Neural cell (in vitro differentiated cells): ENCODE data around the gene PCDH9. TPM values are rescaled to one million over a fixed set of nuclear protein-coding genes. Genes with fewer than 3 reads are reported as not detected.

ENCODE experiments used
- H2AFZ ChIP-seq: fragments of 200-600, 300-800 bp; sonication (generic), shearing (Covaris generic); 2 replicates; pipeline ENCODE4 v1.6.0; 2014; ENCODE audit warnings: low read depth, mild to moderate bottlenecking, antibody characterized with exemption, low read length, moderate library complexity
- H3F3A ChIP-seq: fragments of 200-600 bp; shearing (Covaris generic); 2 replicates; pipeline ENCODE4 v1.6.1; 2016; ENCODE audit warnings: mild to moderate bottlenecking, moderate library complexity, mixed read lengths, antibody characterized with exemption, low read length; ENCODE audit not compliant: insufficient read depth, poor library complexity, severe bottlenecking
- H3K27ac ChIP-seq: fragments of 200-600, 300-800 bp; sonication (generic), shearing (Covaris generic); 2 replicates; pipeline ENCODE4 v1.5.1; 2014; ENCODE audit warnings: mild to moderate bottlenecking, low read length, moderate library complexity
- H3K27me3 ChIP-seq: fragments of 300-800, 200-600 bp; sonication (generic), shearing (Covaris generic); 2 replicates; pipeline ENCODE4 v1.6.0; 2014; ENCODE audit warnings: mild to moderate bottlenecking, low read depth, low read length, moderate library complexity; ENCODE audit not compliant: insufficient read depth
- H3K36me3 ChIP-seq: fragments of 300-800, 200-600 bp; sonication (generic), shearing (Covaris generic); 2 replicates; pipeline ENCODE4 v1.5.1; 2014; ENCODE audit warnings: mild to moderate bottlenecking, antibody characterized with exemption, low read length, moderate library complexity; ENCODE audit not compliant: insufficient read depth
- H3K4me2 ChIP-seq: fragments of 300-800, 200-600 bp; sonication (generic), shearing (Covaris generic); 2 replicates; pipeline ENCODE4 v1.6.0; 2014; ENCODE audit warnings: mild to moderate bottlenecking, low read length
- H3K4me3 ChIP-seq: fragments of 300-800, 200-600 bp; sonication (generic), shearing (Covaris generic); 2 replicates; pipeline ENCODE4 v1.5.1; 2014; ENCODE audit warnings: mild to moderate bottlenecking, low read length, moderate library complexity
- H3K79me2 ChIP-seq: fragments of 200-600 bp; shearing (Covaris generic); replicated peaks from 2 replicates; pipeline ENCODE4 v1.6.0; 2014; ENCODE audit warnings: mild to moderate bottlenecking, low read length, moderate library complexity; ENCODE audit not compliant: insufficient read depth
- H3K9ac ChIP-seq: fragments of 300-800, 200-600 bp; sonication (generic), shearing (Covaris generic); 2 replicates; pipeline ENCODE4 v1.6.1; 2016; ENCODE audit warnings: mild to moderate bottlenecking, low read length, mixed read lengths
- H3K9me2 ChIP-seq: fragments of 200-600 bp; shearing (Covaris generic); 2 replicates; pipeline ENCODE4 v1.6.1; 2016; ENCODE audit warnings: mild to moderate bottlenecking, low read length, mixed read lengths; ENCODE audit not compliant: insufficient read depth
- H3K9me3 ChIP-seq: fragments of 200-600, 300-800 bp; sonication (generic), shearing (Covaris generic); 2 replicates; pipeline ENCODE4 v1.6.1; 2016; ENCODE audit warnings: mild to moderate bottlenecking, mixed run types, low read length, moderate library complexity, mixed read lengths
- H4K20me1 ChIP-seq: fragments of 200-600 bp; shearing (Covaris generic); 2 replicates; pipeline ENCODE4 v1.6.1; 2016; ENCODE audit warnings: mild to moderate bottlenecking, mixed run types; ENCODE audit not compliant: insufficient read depth
- EP300 ChIP-seq: fragments of 450-650 bp; conservative IDR thresholded peaks from 2 replicates; pipeline ENCODE4 v1.6.1; 2014; ENCODE audit warnings: antibody characterized with exemption, mild to moderate bottlenecking, moderate library complexity; ENCODE audit not compliant: poor library complexity, severe bottlenecking
- EZH2 ChIP-seq: fragments of 200-600, 300-800 bp; shearing (Covaris generic), sonication (generic); IDR thresholded peaks from 2 replicates; pipeline ENCODE4 v1.6.1; 2014; ENCODE audit warnings: antibody characterized with exemption, low read length, borderline replicate concordance, mild to moderate bottlenecking; ENCODE audit not compliant: insufficient read depth, poor library complexity, severe bottlenecking
- MXI1 ChIP-seq: fragments of 450-650 bp; conservative IDR thresholded peaks from 2 replicates; pipeline ENCODE4 v1.6.1; 2014; ENCODE audit warnings: antibody characterized with exemption, mild to moderate bottlenecking; ENCODE audit not compliant: poor library complexity, severe bottlenecking
- POLR2AphosphoS5 ChIP-seq: IDR thresholded peaks from 2 replicates; pipeline ENCODE4 v1.6.1; 2012
- RAD21 ChIP-seq: fragments of 450-650 bp; conservative IDR thresholded peaks from 2 replicates; pipeline ENCODE4 v1.6.1; 2014; ENCODE audit warnings: antibody characterized with exemption, mild to moderate bottlenecking, moderate library complexity
- SMC3 ChIP-seq: fragments of 450-650 bp; conservative IDR thresholded peaks from 2 replicates; pipeline ENCODE4 v1.6.1; 2014; ENCODE audit warnings: antibody characterized with exemption, mild to moderate bottlenecking, moderate library complexity; ENCODE audit not compliant: poor library complexity
- TAF1 ChIP-seq: IDR thresholded peaks from 2 replicates; pipeline ENCODE4 v1.6.1; 2012; ENCODE audit warnings: low read depth
- polyA plus RNA-seq: library from polyadenylated mRNA; depleted of rRNA; stranded (reverse); fragments of >200 nt; gene quantifications from 2 replicates; pipeline ENCODE4 v1.2.3, GENCODE V29; 2014
- TF ChIP-seq, protein P1 (sequence below): fragments of 450-650 bp; IDR thresholded peaks from 2 replicates; pipeline ENCODE4 v1.5.1; 2014; ENCODE audit warnings: antibody characterized with exemption, mild to moderate bottlenecking, moderate library complexity; ENCODE audit not compliant: poor library complexity, severe bottlenecking
- TF ChIP-seq, protein P2 (sequence below): IDR thresholded peaks from 2 replicates; pipeline ENCODE4 v1.6.1; 2012; ENCODE audit warnings: borderline replicate concordance

Gene PCDH9
- polyA plus RNA-seq, 1 donor from 2014 or later, result 4.6 TPM

DNA sequence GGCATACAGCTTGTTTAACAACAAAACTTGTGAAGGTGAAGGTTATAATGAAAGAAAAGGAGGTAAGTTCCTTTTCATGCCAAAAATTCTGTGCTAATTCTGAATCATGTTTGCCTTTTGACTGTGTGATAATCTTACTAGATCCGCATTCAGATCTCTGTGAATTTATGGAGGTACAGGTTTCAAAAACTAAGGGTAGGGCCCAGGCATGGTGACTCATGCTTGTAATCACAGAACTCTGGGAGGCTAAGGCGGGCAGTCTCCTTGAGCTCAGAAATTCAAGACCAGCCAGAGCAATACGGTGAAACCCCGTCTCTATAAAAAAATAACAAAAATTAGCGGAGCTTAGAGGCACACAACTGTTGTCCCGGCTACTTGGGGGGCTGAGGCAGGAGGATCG is 45.9 kb downstream of the PCDH9 start:
- Histone ChIP-seq H3K9ac (no peak overlapping the region), H3K4me2 (no peak overlapping the region), H3K27me3 (no peaks in the 10 kb centered on the region), H3K9me3 (no peaks in the 10 kb centered on the region), H4K20me1 (no peaks in the 10 kb centered on the region), H2AFZ (no peak overlapping the region), H3K9me2 (no peaks in the 10 kb centered on the region), H3F3A (no peaks in the 10 kb centered on the region), H3K36me3 (no peaks in the 10 kb centered on the region), H3K4me3 (no peak overlapping the region), H3K27ac (no peak overlapping the region), H3K79me2 (no peaks in the 10 kb centered on the region)
- TF ChIP-seq POLR2AphosphoS5 (no peak), EP300 (no peak), TAF1 (no peak), RAD21 (no peak), EZH2 (no peak), SMC3 (no peak), MXI1 (no peak)
- TF ChIP-seq, protein P1, sequence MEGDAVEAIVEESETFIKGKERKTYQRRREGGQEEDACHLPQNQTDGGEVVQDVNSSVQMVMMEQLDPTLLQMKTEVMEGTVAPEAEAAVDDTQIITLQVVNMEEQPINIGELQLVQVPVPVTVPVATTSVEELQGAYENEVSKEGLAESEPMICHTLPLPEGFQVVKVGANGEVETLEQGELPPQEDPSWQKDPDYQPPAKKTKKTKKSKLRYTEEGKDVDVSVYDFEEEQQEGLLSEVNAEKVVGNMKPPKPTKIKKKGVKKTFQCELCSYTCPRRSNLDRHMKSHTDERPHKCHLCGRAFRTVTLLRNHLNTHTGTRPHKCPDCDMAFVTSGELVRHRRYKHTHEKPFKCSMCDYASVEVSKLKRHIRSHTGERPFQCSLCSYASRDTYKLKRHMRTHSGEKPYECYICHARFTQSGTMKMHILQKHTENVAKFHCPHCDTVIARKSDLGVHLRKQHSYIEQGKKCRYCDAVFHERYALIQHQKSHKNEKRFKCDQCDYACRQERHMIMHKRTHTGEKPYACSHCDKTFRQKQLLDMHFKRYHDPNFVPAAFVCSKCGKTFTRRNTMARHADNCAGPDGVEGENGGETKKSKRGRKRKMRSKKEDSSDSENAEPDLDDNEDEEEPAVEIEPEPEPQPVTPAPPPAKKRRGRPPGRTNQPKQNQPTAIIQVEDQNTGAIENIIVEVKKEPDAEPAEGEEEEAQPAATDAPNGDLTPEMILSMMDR, result no peak
- TF ChIP-seq, protein P2, sequence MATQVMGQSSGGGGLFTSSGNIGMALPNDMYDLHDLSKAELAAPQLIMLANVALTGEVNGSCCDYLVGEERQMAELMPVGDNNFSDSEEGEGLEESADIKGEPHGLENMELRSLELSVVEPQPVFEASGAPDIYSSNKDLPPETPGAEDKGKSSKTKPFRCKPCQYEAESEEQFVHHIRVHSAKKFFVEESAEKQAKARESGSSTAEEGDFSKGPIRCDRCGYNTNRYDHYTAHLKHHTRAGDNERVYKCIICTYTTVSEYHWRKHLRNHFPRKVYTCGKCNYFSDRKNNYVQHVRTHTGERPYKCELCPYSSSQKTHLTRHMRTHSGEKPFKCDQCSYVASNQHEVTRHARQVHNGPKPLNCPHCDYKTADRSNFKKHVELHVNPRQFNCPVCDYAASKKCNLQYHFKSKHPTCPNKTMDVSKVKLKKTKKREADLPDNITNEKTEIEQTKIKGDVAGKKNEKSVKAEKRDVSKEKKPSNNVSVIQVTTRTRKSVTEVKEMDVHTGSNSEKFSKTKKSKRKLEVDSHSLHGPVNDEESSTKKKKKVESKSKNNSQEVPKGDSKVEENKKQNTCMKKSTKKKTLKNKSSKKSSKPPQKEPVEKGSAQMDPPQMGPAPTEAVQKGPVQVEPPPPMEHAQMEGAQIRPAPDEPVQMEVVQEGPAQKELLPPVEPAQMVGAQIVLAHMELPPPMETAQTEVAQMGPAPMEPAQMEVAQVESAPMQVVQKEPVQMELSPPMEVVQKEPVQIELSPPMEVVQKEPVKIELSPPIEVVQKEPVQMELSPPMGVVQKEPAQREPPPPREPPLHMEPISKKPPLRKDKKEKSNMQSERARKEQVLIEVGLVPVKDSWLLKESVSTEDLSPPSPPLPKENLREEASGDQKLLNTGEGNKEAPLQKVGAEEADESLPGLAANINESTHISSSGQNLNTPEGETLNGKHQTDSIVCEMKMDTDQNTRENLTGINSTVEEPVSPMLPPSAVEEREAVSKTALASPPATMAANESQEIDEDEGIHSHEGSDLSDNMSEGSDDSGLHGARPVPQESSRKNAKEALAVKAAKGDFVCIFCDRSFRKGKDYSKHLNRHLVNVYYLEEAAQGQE, result no peak

DNA sequence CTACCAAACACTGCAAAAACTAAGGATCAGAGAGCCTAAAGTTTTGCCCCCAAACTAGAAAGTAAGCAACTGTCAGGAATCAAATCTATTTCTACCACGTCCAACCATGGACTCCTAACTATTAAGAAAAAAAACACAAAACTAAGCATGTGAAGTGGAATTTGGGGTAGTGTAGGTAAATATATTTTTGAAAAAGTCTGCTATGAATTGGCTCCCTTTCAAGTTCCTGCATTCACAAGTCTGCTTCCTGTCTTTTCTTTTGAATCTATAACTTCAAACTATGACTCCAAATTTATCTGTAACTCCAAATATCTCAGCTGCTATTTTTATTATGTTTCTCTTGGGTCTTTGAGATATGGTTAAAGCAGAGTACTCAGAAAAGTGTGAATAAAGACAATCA is 47.0 kb downstream of the PCDH9 start:
- Histone ChIP-seq H3K9me2 (no peaks in the 10 kb centered on the region), H3K27ac (no peak overlapping the region), H3K4me2 (no peak overlapping the region), H3K9ac (no peak overlapping the region), H3K79me2 (no peaks in the 10 kb centered on the region), H3F3A (no peaks in the 10 kb centered on the region), H3K9me3 (no peaks in the 10 kb centered on the region), H3K27me3 (no peaks in the 10 kb centered on the region), H3K4me3 (no peak overlapping the region), H3K36me3 (no peaks in the 10 kb centered on the region), H4K20me1 (no peaks in the 10 kb centered on the region), H2AFZ (no peak overlapping the region)
- TF ChIP-seq RAD21 (no peak), POLR2AphosphoS5 (no peak), EP300 (no peak), TAF1 (no peak)
- TF ChIP-seq, protein P1, result no peak
